ENCODE measurements around the gene MPST.

Gene MPST

DNA sequence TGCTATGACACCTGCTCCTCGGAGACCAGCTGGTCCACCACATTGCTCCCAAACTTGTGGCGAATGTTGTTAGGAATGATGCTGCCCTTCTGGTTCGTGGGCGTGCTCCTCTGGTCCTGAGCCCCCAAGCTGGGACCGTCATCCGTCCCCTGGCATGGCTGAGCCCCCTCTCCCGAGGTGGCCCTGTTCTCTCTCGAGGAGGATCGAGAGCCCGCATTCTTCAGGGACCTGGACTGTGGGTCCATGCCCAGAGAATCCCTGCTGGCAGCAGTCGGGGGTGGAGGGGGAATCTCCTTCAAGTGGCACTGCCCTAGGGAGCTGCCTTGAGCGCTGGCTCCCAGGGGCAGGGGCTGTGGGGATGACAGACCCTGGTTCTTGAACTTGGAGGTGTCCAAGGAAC is 17.7 kb upstream of the MPST start:
- no peak for FAIRE-seq

DNA sequence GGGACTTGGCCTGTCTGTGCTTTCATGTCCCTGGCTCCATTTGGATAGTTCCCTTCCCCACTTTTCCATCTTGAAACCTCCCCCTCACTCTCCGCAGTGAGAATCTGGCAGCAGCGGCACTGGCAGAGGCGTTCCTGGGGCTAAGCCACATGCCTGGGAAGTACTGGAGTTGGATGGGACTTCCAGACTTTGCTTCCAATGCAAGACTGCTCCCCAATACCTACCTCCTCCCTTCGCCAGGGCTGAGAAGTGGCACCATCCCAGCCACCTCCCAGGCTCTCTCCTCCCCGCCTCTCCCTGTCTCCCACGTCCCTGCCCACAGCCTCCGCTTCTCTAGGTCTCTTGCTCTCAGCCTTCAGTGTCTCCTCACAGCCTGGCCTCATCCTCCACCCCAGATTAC is 16.9 kb upstream of the MPST start:
- FAIRE-seq: no peak

DNA sequence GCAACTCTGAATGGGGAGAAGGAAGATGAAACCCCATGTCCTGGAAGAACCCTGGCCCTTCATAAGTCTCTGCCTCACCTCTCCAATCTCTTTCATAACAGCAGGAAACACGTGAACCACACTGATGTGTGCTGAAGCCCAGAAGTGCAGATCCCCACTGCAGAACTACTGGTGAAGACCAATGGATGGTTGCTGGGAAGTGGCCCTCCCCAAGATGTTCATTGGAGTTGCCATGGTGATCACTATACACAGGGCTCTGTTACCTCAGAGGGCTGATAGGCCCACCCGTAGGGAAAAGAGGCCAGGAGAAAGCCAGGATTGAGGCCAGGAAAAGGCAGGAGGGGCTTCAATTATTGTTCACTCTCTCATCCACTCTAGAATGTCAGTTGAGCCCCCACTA is 11.9 kb upstream of the MPST start:
- FAIRE-seq: no peak

GRCh38 chr22:37008365-37008764 is 11.2 kb upstream of the MPST start:
- FAIRE-seq: no peak

DNA sequence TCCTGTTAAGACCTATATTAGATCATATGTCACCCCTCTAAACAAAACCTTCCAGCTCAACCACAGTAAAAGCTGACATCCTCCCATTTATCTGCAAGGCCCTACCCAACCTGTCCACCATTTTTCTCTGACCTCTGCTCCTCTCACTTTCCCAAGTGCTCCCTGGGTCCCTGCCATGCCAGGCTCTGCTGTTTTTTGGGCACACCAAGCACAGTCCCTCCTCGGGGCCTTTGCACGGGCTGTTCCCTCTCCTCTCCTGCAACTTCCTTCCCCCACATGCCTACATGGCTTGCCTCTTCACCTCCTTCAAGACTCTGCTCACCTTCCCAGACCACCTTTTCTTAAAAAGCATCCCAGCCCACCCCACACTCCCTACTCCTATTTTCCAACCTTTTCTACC is 10.1 kb upstream of the MPST start:
- FAIRE-seq: no peak

- no peak for FAIRE-seq
Observed at GRCh38 chr22:37010174-37010573, 9.4 kb upstream of the MPST start.

- FAIRE-seq: no peak
Observed at GRCh38 chr22:37010976-37011375, 8.6 kb upstream of the MPST start.

- FAIRE-seq: no peak
Observed at GRCh38 chr22:37011472-37011871, 8.1 kb upstream of the MPST start.

DNA sequence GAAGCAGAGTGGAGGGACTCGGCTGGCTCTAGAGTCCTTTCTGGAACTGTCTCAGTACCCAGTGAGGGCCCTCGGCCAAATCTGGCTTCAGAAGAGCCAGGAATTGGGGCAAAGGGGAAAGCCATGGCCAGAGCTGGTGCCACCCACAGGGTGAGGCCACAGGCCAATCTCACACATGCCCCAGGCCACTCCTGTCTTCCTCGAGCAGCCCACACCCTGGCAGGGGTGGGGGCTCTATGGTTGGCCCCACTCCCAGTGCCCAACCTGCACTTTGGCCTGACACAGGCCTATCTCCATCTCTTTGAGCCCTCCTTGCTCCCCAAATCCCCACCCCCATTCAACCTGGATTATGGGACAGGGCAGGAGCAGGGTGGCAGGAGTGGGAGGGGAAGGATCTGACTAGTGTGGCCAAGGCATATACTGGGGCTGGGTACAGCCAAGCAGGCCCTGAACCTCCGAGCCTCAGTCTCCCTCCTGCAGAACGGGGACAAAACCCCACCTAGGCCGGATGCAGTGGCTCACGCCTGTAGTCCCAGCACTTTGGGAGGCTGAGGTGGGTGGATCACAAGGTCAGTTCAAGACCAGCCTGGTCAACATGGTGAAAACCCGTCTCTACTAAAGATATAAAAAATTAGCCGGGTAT is 7.2 kb upstream of the MPST start:
- no peak for FAIRE-seq

GRCh38 chr22:37012956-37013355 is 6.6 kb upstream of the MPST start:
- FAIRE-seq: no peak

DNA sequence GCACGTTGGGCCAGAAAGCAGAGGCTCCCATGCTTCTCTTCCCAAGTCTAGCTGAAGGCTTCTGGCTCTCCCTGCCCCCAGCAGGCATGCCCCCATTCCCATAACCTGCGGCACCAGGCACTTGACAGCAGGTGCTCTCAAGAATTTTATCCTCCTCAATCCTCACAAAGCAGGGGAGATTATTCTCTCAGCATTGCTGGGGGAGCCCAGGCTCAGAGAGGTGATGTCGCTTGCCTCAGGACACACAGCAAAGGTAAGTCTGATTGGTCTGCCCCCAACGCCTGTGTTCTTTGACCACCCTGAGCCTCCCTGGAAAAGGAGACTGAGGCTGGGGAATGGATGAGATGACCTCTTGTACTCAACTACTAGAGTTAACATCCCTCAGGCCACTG is 5.1 kb upstream of the MPST start:
- no peak for FAIRE-seq

DNA sequence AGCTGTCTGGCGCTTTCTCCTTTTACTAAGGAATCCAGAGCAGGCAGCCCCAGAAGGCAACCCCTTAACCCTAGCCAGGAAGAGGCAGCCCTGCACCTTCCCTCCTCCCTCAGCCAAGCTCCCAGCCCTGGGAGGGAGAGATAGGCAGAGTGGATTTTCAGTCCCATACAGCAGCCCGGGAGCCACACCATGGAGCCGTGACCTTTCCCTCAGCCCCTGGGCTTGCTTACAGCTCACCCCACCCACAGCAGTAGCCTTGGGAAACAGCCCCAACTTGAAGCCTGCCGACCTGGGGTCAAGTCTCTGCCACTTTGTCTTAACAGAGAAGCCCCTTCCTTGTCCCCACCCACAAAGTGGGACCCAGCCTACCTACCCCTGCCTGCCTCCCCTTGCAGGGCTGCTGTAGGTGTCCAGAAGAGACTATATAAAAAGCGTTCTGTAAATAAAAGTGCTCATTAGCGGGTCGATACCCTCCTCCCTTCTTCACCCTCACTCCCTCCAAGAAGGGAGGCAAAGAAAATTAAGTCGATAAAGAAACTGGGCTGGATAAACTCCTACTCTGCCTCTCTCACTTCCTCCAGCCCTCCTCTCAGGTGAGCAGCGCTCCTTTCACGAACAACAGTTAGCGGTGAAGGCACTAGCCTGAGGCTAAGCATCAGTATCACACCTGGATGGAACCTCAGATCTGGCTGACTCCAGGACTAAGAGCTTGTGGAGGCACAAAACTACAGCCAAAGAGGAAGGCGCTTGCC is 4.5 kb upstream of the MPST start:
- no peak for FAIRE-seq

DNA sequence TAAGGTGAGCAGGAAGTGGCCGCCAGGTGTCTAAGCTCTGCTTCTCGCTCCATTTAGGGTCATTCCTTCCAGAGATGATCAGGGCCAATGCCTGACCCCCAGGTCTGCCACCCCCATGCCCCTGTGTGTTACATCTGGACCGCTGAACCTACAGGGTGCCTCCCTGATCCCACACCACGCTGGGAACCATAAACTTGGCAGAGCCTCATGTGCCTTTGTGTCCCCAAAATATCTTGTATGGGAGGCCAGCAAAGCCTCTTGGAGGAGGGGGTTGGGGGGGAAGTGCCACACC is 4.0 kb upstream of the MPST start:
- no peak for FAIRE-seq

DNA sequence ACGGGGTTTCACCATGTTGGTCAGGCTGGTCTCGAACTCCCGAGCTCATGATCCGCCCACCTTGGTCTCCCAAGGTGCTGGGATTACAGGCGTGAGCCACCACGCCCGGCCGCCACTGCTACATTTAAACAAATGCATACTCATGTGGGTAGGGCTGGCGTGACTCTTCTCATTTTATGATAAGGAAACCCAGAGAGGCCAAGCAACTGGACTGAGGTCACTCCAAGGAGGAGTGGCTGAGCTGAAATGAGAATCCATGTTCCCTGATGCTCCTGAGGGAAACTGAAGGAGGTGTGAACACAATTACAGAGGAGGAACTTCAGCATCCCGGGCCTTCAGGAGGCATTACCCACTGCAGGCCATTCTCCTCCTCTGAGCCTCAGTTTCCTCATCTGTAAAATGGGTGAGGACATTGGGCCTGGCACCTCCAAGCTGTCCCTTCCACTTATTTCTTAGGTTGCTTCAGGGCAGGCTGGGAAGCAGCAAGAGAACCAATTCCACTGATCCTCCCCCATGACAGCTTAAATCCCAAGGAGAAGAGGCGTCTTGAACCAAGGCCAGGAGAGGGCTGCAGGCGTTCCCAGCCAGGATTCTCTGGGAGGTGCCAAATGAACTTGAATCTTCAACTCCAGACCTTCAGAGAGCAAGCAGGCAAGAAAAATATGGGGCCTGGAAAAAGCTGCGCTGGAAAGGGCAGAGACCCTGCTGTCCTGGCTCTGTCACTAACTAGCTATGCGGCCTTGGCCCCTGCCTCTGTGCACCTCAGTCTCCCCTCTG is 3.2 kb upstream of the MPST start:
- FAIRE-seq: no peak

GRCh38 chr22:37017356-37017755 is 2.2 kb upstream of the MPST start:
- FAIRE-seq: no peak

GRCh38 chr22:37018086-37018814 is 1.3 kb upstream of the MPST start:
- FAIRE-seq: no peak

DNA sequence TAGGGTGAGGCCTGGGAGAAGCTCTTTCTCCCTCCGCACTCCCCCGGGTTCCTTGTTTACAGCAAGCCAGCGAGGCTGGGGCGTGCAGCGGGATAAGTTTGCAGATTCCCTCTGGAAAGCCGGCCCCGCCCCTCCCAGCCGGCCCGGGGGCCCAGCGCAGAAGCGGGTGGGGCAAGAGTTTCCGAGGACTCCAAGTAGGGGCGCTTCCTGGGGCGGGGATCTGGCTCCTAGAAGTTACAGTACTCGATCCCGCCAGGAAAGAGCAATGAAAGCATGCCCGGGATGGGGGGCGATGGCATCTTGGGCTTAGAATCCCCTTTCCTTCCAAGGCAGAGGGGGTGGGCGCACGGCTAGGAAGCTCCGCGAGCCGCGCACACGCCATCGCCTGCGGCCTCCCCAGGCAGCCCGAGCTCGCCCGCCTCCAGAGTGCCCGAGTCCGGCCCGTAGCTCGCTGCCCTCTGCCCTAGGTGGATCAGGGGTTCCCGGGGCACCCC is 680 bp upstream of the MPST start:
- FAIRE-seq: no peak

DNA sequence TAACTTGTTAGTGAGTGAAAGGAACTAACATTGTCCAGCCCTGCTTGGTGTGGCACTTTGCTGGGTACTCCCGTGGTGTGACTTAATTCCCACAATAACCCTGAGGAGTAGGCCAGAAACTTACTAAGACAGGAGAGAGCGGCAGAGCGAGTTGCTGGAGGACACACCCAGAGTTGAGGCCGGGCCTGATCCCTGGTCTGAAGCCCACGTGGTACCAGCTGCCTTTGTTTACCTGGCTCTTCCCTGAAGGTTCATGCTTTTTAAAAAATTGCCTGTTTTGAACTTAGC is 594 bp downstream of the MPST start:
- FAIRE-seq: no peak

DNA sequence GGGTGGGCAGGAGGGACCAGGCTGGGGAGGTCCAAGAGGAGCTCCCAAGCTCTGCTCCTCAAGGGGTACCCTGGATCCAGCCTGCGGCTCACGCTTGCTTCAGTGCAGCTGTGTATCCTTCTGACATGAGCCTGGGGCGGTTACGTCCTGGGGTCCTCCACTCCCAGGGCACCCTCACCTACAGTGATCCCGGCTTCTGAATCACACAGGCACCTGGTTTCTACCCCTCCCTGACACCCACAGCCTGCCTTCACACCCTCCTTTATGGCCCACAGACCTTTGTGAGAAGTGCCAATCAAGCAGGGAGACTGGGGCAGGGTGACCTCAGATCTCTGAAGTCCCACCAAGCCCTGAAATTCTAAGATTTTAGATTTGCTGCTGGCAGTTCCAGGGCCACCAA is 1.5 kb downstream of the MPST start:
- no peak for FAIRE-seq

- FAIRE-seq: no peak
Observed at GRCh38 chr22:37021710-37022482, 2.4 kb downstream of the MPST start.

- no peak for FAIRE-seq
Observed at GRCh38 chr22:37022483-37023337, 3.2 kb downstream of the MPST start.
